ENCODE measurements around the gene E2F7.
"Not testable (repeated sequence)": the region's sequence is repeated elsewhere in the genome, so short reads cannot be mapped to it uniquely, and the experiment has no call there.

Gene E2F7

GRCh38 chr12:77065361-77066204, at the start of gene E2F7:
E2F7 (minus strand) TSS chr12:77065569; CDS start chr12:77064635, 934 bp downstream.
- peak; percentile 84 to 92 for DNase-seq

- DNase-seq: no peak
Observed at GRCh38 chr12:77113971-77114370, 48.6 kb upstream of the E2F7 start.

- no peak for DNase-seq
Observed at GRCh38 chr12:77108707-77109106, 43.3 kb upstream of the E2F7 start.

- no peak for DNase-seq
Observed at GRCh38 chr12:77107121-77107520, 41.8 kb upstream of the E2F7 start.

GRCh38 chr12:77104792-77105191, 39.4 kb upstream of the E2F7 start:
- DNase-seq: peak in 1 of 2 experiments; percentile 25

GRCh38 chr12:77104286-77104685, 38.9 kb upstream of the E2F7 start:
- DNase-seq: no peak

GRCh38 chr12:77102691-77103090, 37.3 kb upstream of the E2F7 start:
- DNase-seq: peak; percentile 16 to 76

GRCh38 chr12:77102123-77102522, 36.8 kb upstream of the E2F7 start:
- no peak for DNase-seq

- no peak for DNase-seq
Observed at GRCh38 chr12:77099799-77100198, 34.4 kb upstream of the E2F7 start.

- DNase-seq: no peak
Observed at GRCh38 chr12:77097846-77098245, 32.5 kb upstream of the E2F7 start.

GRCh38 chr12:77092227-77092626, 26.9 kb upstream of the E2F7 start:
- not testable (repeated sequence) for DNase-seq

GRCh38 chr12:77089686-77090220, 24.4 kb upstream of the E2F7 start:
- no peak for DNase-seq

- DNase-seq: no peak
Observed at GRCh38 chr12:77087427-77087826, 22.1 kb upstream of the E2F7 start.

- DNase-seq: no peak
Observed at GRCh38 chr12:77082021-77082420, 16.7 kb upstream of the E2F7 start.

- no peak for DNase-seq
Observed at GRCh38 chr12:77079631-77080030, 14.3 kb upstream of the E2F7 start.

GRCh38 chr12:77078231-77078630, 12.9 kb upstream of the E2F7 start:
- no peak for DNase-seq

GRCh38 chr12:77076886-77077285, 11.5 kb upstream of the E2F7 start:
- no peak for DNase-seq

GRCh38 chr12:77073894-77074293, 8.5 kb upstream of the E2F7 start:
- DNase-seq: not testable (repeated sequence)

- DNase-seq: no peak
Observed at GRCh38 chr12:77072833-77073495, 7.6 kb upstream of the E2F7 start.

- no peak for DNase-seq
Observed at GRCh38 chr12:77070800-77071449, 5.6 kb upstream of the E2F7 start.

- DNase-seq: no peak
Observed at GRCh38 chr12:77070382-77070781, 5.0 kb upstream of the E2F7 start.

GRCh38 chr12:77064896-77065360, 441 bp downstream of the E2F7 start:
- DNase-seq: peak in 1 of 2 experiments; percentile 56

GRCh38 chr12:77062846-77063461, 2.4 kb downstream of the E2F7 start:
- peak; percentile 67 to 85 for DNase-seq

All from SW 1271 (cell line).